Loucy (cell line): ENCODE measurements around the gene ZNF782.
A peak's percentile ranks its signal among the peaks of the same experiment; 100 is the strongest.

Experiments
- H2AFZ ChIP-seq: fragments of 200-600 bp; sonication (generic); 2 replicates; pipeline ENCODE4 v1.6.0; 2016; ENCODE audit warnings: antibody characterized with exemption, mild to moderate bottlenecking, low read length, moderate library complexity
- H3F3A ChIP-seq: fragments of 200-600 bp; 2 replicates; pipeline ENCODE4 v1.6.0; 2016; ENCODE audit warnings: antibody characterized with exemption, low read depth, mild to moderate bottlenecking
- H3K27me3 ChIP-seq: fragments of 200-600 bp; sonication (generic); 2 replicates; pipeline ENCODE4 v1.6.1; 2014; ENCODE audit warnings: low read length, mild to moderate bottlenecking; ENCODE audit not compliant: insufficient read depth, poor library complexity, severe bottlenecking
- H3K36me3 ChIP-seq: fragments of 200-600 bp; sonication (generic); 2 replicates; pipeline ENCODE4 v1.6.1; 2016; ENCODE audit warnings: low read length; ENCODE audit not compliant: insufficient read depth
- H3K4me1 ChIP-seq: fragments of 200-600 bp; sonication (generic); 2 replicates; pipeline ENCODE4 v1.5.1; 2014; ENCODE audit warnings: low read length, mild to moderate bottlenecking; ENCODE audit not compliant: insufficient read depth, poor library complexity, severe bottlenecking
- H3K4me2 ChIP-seq: fragments of 200-600 bp; sonication (generic); 2 replicates; pipeline ENCODE4 v1.6.0; 2014; ENCODE audit warnings: antibody characterized with exemption, low read length, low read depth, mild to moderate bottlenecking; ENCODE audit not compliant: poor library complexity, severe bottlenecking
- H3K4me3 ChIP-seq: fragments of 200-600 bp; sonication (generic); 2 replicates; pipeline ENCODE4 v1.5.1; 2014; ENCODE audit warnings: low read length, mild to moderate bottlenecking, mixed read lengths; ENCODE audit not compliant: poor library complexity, severe bottlenecking
- H3K79me2 ChIP-seq: fragments of 200-600 bp; sonication (generic); 2 replicates; pipeline ENCODE4 v1.6.1; 2014; ENCODE audit warnings: low read length; ENCODE audit not compliant: insufficient read depth
- H3K9ac ChIP-seq: fragments of 200-600 bp; sonication (generic); 2 replicates; pipeline ENCODE4 v1.6.0; 2014; ENCODE audit warnings: mild to moderate bottlenecking, low read depth, low read length, moderate library complexity; ENCODE audit not compliant: poor library complexity, severe bottlenecking
- H3K9me2 ChIP-seq: fragments of 200-600 bp; sonication (generic); replicated peaks from 2 replicates; pipeline ENCODE4 v1.6.1; 2016; ENCODE audit warnings: low read depth, low read length, mixed read lengths
- H3K9me3 ChIP-seq: fragments of 200-600 bp; sonication (generic); 2 replicates; pipeline ENCODE4 v1.6.1; 2014; ENCODE audit warnings: mild to moderate bottlenecking, antibody characterized with exemption, low read length, low read depth; ENCODE audit not compliant: insufficient read depth
- H4K20me1 ChIP-seq: fragments of 200-600 bp; sonication (generic); 2 replicates; pipeline ENCODE4 v1.6.0; 2014; ENCODE audit warnings: antibody characterized with exemption, low read length, mild to moderate bottlenecking; ENCODE audit not compliant: insufficient read depth, poor library complexity, severe bottlenecking
- EZH2phosphoT487 ChIP-seq: fragments of 200-600 bp; IDR thresholded peaks from 2 replicates; pipeline ENCODE4 v1.6.1; 2018; ENCODE audit warnings: antibody characterized with exemption, mild to moderate bottlenecking, moderate library complexity, borderline replicate concordance
- TF ChIP-seq, protein P1 (sequence below): fragments of 200-600 bp; sonication (generic); conservative IDR thresholded peaks from 2 replicates; pipeline ENCODE4 v1.5.1; 2014; ENCODE audit warnings: mild to moderate bottlenecking, antibody characterized with exemption, low read length

The ZNF782 gene

DNA sequence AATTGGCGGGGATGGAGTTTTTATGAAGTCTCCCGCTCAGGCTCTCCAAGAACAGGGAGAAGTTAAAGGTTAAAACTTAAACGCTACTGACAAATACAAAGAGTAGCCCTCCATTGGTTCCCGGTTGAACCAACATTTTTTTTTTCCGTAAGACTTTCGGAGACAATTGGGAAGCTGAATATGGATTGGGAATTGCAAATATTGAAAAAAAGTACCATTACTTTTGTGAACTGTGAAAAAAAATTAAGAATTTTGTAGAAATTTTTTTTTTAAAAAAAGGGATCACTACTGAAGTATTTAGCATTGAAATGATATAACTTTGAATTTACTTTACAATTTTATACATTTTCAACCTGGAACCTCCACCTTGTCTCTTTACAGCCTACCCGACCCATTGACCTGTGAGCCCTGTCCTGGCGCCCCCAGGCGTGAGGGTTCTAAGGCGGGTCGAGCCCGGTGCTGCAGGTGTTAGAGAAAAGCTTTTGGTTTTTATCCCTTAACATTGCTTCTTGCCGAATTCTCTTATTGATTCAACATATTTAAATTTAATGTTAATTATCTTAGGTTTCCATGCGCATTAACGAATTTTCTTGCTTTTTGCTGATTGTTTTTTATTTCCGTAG is 448 bp upstream of the ZNF782 start:
- TF ChIP-seq, protein P1, sequence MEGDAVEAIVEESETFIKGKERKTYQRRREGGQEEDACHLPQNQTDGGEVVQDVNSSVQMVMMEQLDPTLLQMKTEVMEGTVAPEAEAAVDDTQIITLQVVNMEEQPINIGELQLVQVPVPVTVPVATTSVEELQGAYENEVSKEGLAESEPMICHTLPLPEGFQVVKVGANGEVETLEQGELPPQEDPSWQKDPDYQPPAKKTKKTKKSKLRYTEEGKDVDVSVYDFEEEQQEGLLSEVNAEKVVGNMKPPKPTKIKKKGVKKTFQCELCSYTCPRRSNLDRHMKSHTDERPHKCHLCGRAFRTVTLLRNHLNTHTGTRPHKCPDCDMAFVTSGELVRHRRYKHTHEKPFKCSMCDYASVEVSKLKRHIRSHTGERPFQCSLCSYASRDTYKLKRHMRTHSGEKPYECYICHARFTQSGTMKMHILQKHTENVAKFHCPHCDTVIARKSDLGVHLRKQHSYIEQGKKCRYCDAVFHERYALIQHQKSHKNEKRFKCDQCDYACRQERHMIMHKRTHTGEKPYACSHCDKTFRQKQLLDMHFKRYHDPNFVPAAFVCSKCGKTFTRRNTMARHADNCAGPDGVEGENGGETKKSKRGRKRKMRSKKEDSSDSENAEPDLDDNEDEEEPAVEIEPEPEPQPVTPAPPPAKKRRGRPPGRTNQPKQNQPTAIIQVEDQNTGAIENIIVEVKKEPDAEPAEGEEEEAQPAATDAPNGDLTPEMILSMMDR: no peak
- no peak for TF ChIP-seq EZH2phosphoT487
- H3K4me1 ChIP-seq: peaks cover 37% of the 10 kb centered on the region
- peak overlapping the region; percentile 97 for H3K4me2 ChIP-seq
- H3K9me2 ChIP-seq: no peaks in the 10 kb centered on the region
- H3K9me3 ChIP-seq: no peaks in the 10 kb centered on the region
- H3K36me3 ChIP-seq: no peaks in the 10 kb centered on the region
- 0 out of 2 replicates have a peak, but pooled peaks cover 4% of the 10 kb centered on the region for H3F3A ChIP-seq
- peak overlapping the region; percentile 85 for H2AFZ ChIP-seq
- H4K20me1 ChIP-seq: peaks cover 10% of the 10 kb centered on the region
- H3K27me3 ChIP-seq: no peaks in the 10 kb centered on the region
- H3K4me3 ChIP-seq: peak overlapping the region; percentile 78
- H3K9ac ChIP-seq: peak overlapping the region; percentile 82
- H3K79me2 ChIP-seq: peaks cover 16% of the 10 kb centered on the region

DNA sequence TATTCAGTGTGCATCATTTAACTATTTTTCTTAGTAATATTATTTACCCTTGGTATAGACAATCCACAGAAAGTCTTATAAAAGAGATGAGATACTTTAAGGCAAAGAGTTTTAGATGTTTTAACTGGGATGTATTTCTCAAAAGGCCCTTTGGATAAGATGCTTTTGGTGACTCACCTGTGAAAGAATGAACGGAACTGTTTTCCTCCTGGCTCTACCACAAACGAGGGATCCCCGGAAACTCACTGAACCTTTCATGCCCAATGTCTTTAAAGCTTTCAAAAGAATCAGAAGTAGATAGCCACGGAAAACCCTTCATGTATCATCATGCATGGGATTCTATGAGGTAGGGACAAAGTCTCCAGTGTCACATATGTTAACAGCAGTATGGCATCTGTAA is 1.6 kb downstream of the ZNF782 start:
- H3K4me3 ChIP-seq: peak overlapping the region; percentile 78
- no peaks in the 10 kb centered on the region for H3K9me2 ChIP-seq
- peak overlapping the region; percentile 82 for H3K9ac ChIP-seq
- H3K79me2 ChIP-seq: peaks cover 35% of the 10 kb centered on the region
- no peak for TF ChIP-seq EZH2phosphoT487
- TF ChIP-seq, protein P1: no peak
- H2AFZ ChIP-seq: no peak overlapping the region
- 0 out of 2 replicates have a peak, but pooled peaks cover 2% of the 10 kb centered on the region for H3F3A ChIP-seq
- H3K4me2 ChIP-seq: peak overlapping the region; percentile 97
- peaks cover 28% of the 10 kb centered on the region for H3K4me1 ChIP-seq
- no peaks in the 10 kb centered on the region for H3K36me3 ChIP-seq
- H3K9me3 ChIP-seq: no peaks in the 10 kb centered on the region
- no peaks in the 10 kb centered on the region for H3K27me3 ChIP-seq
- peaks cover 16% of the 10 kb centered on the region for H4K20me1 ChIP-seq

DNA sequence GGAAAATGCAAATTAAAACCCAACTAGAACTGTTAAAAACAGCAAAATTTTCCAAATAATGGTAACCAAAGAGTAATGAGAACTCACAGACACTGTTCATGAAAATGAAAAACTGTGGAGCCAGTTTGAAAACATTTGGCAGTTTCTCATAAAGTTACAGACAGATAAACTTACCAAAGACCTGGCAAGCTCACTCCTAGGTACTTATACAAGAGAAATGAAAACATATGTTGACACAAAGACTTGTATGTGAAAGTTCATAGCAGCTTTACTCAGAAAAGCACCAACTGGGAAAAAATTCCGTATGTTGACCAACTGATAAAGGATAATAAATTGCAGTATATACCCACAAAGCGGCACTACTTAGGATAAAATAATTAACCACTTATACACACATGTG is 10.3 kb downstream of the ZNF782 start:
- Histone ChIP-seq H3K27me3 (no peaks in the 10 kb centered on the region), H3K9me2 (no peaks in the 10 kb centered on the region), H4K20me1 (peaks cover 9% of the 10 kb centered on the region), H3K4me3 (no peak overlapping the region), H3K4me1 (peaks cover 13% of the 10 kb centered on the region), H3K79me2 (peaks cover 34% of the 10 kb centered on the region; the same call in 1 of the 2 replicates), H3K9me3 (peaks cover 12% of the 10 kb centered on the region; the same call in 1 of the 2 replicates), H3K36me3 (peaks cover 38% of the 10 kb centered on the region; the same call in 1 of the 2 replicates), H2AFZ (no peak overlapping the region), H3F3A (no peaks in the 10 kb centered on the region), H3K9ac (no peak overlapping the region), H3K4me2 (no peak overlapping the region)
- TF ChIP-seq, protein P1: no peak
- TF ChIP-seq EZH2phosphoT487: no peak
